NCI-H774 (cell line): ENCODE data around the gene LCN15.
"Not testable (repeated sequence)": the region's sequence is repeated elsewhere in the genome, so short reads cannot be mapped to it uniquely, and the experiment has no call there.

ENCODE experiments used
- DNase-seq: peaks from one replicate; lab custom pipeline; 2025; lab: John Stamatoyannopoulos, UW

The LCN15 gene

DNA sequence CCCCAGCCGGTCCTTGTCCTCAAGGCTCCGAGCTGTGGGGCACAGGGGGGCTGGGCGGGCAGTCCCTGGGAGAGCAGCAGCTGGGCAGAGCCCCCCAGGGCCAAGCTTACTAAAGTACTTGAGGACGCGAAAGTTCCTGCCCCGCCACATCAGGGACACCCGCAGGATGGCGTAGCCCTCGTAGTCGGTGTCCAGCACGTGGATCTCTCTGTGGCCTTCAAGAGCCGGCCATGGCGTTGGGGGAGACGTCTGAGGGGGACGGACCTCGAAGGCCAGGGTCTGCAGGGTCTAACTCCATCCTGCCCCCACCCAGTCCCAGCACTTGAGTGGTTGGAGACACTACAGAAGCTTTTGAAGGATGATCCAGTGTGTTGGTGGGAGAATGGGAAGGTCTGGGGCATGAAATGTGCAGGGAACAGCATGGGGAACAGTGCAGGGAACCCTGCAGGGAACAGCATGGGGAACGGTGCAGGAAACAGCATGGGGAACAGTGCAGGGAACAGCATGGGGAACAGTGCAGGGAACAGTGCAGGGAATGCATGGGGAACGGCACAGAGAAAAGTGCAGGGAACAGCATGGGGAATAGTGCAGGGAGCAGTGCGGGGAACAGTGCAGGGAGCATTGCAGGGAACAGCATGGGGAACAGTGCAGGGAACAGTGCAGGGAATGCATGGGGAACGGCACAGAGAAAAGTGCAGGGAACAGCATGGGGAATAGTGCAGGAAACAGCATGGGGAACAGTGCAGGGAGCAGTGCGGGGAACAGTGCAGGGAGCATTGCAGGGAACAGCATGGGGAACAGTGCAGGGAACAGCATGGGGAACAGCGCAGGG, 8.8 kb downstream of the LCN15 start:
- not testable (repeated sequence) for DNase-seq

GRCh38 chr9:136754626-136755301, 9.6 kb downstream of the LCN15 start:
- DNase-seq = no peak

GRCh38 chr9:136754059-136754572, 10.2 kb downstream of the LCN15 start:
- DNase-seq = peak; percentile 81

- no peak for DNase-seq
Observed at GRCh38 chr9:136753371-136754058, 10.8 kb downstream of the LCN15 start.

DNA sequence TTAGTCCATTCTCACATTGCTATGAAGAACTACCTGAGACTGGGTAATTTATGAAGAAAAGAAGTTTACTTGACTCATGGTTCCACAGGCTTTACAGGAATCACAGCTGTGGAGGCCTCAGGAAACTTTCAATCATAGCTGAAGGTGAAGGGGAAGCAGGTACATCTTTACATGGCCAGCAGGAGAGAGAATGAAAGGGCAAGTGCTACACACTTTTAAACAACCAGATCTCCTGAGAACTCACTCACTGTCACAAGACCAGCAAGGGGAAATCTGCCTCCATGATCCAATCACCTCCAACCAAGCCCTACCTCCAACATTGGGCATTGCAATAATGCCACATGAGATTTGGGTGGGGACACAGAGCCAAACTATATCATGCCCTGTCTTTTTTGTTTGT, 12.5 kb downstream of the LCN15 start:
- no peak for DNase-seq

GRCh38 chr9:136751244-136751643, 13.1 kb downstream of the LCN15 start:
- DNase-seq = no peak

DNA sequence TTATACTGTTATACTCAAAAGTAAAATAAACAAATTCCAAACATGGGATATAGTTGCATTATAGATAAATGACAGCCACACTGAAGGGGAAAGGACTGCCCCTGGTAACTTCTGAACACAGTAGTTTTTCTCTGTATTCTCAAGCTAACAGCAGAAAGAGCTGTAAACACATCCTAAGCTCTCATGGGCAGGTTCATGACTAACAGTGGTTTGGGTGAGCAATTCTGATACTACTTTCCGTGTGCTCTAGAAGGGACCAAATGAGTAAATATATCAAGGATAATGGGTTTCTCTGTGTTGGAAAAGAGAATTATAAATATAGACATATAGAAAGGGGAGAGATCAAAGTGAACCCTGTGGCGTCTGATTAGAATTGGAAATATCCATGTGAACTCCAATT, 13.8 kb downstream of the LCN15 start:
- DNase-seq = no peak

DNA sequence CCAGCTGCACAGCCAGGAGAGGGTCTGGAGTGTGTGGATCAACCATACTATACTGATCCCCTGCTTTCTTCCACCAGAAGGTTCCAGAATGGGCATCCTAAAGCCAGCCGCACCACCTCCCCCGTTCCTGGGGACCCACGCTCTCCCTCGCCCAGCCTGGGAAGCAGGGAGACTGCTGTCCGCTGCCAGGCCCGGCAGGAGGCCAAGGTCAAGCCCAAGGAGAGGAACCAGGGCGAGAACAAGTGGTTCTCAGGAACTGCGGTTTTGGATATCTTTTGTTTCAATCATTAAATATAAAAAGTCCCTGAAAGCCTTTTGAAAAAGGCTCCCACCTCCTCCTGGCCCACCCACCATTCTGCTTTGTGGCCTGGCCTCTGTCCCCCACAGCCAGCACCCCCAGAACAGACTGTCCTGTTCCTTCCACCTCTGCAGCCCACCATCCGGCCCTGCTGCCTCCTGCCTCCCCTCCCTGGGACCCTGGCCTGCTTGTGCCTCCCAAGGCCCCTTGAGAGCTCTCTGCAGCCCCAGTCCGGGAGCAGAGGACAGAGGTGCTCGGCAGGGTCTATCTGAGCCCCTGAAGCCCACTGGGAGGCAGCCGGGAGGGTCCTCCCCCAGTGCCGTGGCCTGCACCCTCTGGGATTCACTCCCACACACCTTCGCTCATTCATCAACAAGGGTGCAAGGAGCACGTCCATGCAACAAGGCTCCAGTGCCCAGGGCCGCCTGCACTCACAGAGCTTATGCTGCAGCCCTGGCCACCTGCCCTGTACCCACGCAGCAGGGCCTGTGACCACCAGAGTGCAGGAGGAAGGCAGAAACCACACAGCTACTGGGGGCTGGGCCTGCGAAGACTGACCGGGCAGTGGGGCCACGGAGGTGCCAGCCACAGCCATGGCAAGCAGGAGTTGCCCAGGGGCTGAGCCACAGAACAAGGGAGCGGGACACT, 15.4 kb downstream of the LCN15 start:
- no peak for DNase-seq

DNA sequence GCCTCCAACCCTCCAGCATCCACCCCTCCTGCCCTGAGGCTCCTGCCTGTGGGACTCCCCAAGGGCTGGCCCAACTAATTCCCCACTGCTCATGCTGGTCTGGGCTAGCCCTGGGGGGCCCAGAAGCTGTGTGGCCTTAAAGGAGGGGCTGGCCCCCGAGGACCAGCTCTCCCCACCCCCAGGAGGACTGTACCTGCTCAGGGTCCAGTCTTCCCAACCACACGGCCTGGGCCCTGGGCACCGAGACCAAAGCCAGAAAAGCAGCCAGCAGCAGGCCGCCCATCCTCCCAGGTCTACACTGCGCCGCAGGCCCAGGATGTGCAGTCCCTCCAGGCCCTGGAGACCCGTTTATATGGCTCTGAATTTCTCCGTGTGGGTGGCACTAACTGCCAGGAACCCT, 16.1 kb downstream of the LCN15 start, which contains the start of gene LCN6:
Gene LCN6 (minus strand): TSS at position 325 of the 400 bp plus-strand sequence. CDS start 42 bp downstream, at position 283.
- DNase-seq = no peak

- DNase-seq = no peak
Observed at GRCh38 chr9:136747161-136748060, 16.9 kb downstream of the LCN15 start.

GRCh38 chr9:136746621-136747020, 17.7 kb downstream of the LCN15 start:
- no peak for DNase-seq

DNA sequence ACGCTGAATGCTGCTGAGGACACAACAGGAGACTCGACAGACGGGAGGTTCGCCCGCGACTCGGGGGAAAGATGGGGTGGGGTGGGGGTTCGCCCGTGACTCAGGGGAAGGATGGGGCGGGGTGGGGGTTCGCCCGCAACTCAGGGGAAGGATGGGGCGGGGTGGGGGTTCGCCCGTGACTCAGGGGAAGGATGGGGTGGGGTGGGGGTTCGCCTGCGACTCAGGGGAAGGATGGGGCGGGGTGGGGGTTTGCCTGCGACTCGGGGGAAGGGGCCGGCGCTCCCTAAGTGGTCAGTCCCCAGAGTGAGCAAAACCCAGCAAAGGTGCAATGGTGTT, 18.2 kb downstream of the LCN15 start:
- DNase-seq = no peak

- no peak for DNase-seq
Observed at GRCh38 chr9:136745389-136746154, 18.7 kb downstream of the LCN15 start.

GRCh38 chr9:136744773-136745172, 19.5 kb downstream of the LCN15 start:
- DNase-seq = no peak

DNA sequence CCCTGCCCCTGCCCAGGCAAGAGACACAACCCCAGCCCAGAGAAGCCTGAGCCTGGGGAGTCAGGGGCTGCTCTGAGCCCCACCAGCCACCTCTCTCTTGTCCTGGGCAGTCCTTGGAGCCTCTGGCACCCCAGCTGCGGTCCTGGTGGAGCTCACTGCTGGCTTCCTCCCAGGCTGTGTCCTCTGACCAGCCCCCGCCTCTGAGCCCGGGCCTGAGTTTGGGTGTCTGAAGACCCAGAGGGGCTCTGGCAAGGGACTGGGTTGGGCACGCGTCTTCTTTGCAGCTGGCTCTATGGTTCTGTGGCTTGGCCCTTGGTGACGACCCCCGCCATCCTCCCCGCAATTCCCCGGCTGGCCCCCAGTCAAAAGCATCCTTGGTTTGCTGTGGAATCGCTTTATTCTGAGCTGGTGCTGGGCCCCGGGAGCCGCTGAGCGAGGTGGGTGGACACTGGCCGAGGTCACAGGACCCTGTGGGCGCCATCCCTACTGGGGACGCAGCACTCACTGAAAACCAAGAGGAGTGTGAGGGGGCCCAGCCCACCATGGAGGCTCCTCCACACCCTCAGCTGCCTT, 20.6 kb downstream of the LCN15 start:
- DNase-seq = no peak

DNA sequence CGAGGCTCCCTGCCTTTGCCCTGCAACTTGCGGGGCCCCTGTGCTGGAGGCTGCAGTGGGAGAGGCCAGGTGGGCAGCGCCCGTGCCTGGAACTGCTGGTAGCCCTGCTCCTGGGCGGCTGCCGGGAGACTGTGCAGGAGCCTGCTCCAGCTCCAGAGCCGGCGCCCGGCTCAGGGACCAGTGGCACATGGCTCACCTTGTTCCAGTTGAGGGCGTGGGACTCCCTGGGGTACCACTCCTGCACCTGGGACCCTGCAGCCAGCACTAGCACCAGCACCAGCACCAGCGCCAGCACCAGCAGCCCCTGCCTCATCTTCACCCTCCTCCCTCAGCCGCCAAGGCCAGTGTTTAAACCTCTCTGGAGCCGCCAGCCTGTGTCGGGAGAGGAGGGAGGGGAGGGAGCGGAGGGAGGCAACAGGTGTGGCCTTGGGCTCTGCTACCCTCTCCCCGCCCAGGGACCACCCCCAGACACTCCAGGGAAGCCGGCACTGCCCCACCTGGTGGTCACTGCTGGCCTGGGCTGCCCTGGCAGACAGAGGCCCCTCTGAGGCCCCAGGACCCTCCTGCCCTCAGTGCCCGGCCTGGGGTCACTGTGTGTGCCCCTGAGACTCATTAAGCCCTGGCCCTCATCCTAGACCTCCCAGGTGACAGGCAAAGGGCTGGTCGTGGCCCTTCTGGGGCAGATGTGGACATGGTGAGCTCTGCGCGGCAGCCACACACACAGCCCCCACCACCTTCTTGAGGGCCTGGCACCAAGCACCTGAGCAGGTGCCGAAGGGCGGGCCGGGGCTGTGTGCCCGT, 21.5 kb downstream of the LCN15 start, which contains the start of gene LCN10:
Gene LCN10 (minus strand): TSS at position 350 of the 801 bp plus-strand sequence. CDS start 37 bp downstream, at position 313.
- no peak for DNase-seq

DNA sequence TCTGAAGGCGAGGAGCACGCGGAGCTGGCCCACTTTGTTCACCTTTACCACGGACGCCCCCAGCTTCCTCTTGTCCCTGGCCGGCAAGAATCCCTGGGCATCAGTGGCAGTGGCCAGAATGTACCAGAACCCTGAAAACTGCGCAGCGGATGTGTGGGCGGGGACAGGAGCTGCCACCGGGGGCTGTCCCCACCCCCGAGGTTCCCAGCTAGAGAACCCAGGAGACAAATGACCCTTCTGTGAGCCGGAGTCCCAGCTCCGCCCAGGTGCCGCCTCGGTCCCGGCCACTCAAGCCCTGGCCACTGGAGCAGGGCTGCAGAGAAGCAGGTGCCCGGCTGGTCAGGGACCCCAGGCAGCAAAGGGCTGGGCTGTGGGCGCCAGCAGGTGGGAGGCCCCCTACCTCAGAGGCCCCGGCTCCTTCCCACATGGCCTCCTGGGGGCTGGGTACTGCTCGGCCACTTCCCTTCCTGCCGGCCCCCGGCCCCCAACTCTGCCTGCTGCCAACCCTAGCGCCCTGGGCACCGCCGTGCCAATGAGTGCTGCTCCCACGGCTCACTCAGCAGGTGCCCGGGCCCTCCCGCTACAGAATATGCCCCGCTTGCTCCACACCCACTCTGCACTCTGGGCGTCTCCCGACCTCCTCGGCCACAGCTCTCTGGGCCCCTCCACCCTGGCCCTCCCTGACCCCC, 22.3 kb downstream of the LCN15 start:
- DNase-seq = no peak
